Spleen (tissue), 11 donors: ENCODE measurements around the gene CHD9NB. TPM values are rescaled to one million over a fixed set of nuclear protein-coding genes. Genes with fewer than 3 reads are reported as not detected.

ENCODE experiments used
- DNase-seq: peaks from one replicate; pipeline ENCODE4 v3.0.0-alpha.2; 2020
- H3K27ac ChIP-seq, 8 donors: fragments of 200-600 bp; sonication (generic) in 7 of 8; 1 replicate in 4 of 8; 2 replicates in 4 of 8; pipeline versions ENCODE4 v1.5.0 to v1.8.0; 2016 to 2021; ENCODE audit warnings: inconsistent platforms in 4 of 8, mild to moderate bottlenecking in 4 of 8, moderate library complexity in 1 of 8
- H3K27me3 ChIP-seq, 7 donors: fragments of 200-600 bp; sonication (generic) in 6 of 7; replicated peaks in 1 of 7; 1 replicate in 4 of 7; 2 replicates in 3 of 7; pipeline versions ENCODE4 v1.5.0 to v1.8.0; 2016 to 2021; ENCODE audit warnings: inconsistent platforms in 3 of 7, mild to moderate bottlenecking in 1 of 7
- H3K36me3 ChIP-seq, 6 donors: fragments of 200-600 bp; sonication (generic) in 5 of 6; 1 replicate in 4 of 6; 2 replicates in 2 of 6; pipeline versions ENCODE4 v1.5.0 to v1.8.0; 2016 to 2021; ENCODE audit warnings: inconsistent platforms in 2 of 6
- H3K4me1 ChIP-seq, 6 donors: fragments of 200-600 bp; sonication (generic) in 5 of 6; 1 replicate in 3 of 6; 2 replicates in 3 of 6; pipeline versions ENCODE4 v1.5.0 to v1.8.0; 2016 to 2021; ENCODE audit warnings: inconsistent platforms in 3 of 6
- H3K4me3 ChIP-seq, 8 donors: fragments of 200-600 bp; sonication (generic) in 7 of 8; 1 replicate in 4 of 8; 2 replicates in 4 of 8; pipeline versions ENCODE4 v1.5.0 to v1.8.0; 2016 to 2021; ENCODE audit warnings: inconsistent platforms in 4 of 8, mild to moderate bottlenecking in 4 of 8, moderate library complexity in 2 of 8
- H3K9me3 ChIP-seq, 8 donors: fragments of 200-600 bp; sonication (generic) in 7 of 8; 1 replicate in 4 of 8; 2 replicates in 4 of 8; pipeline versions ENCODE4 v1.5.0 to v1.8.0; 2016 to 2021; ENCODE audit warnings: inconsistent platforms in 4 of 8
- CTCF ChIP-seq, 11 experiments: fragments of 200-600 bp in 7 of 11; fragments of 450-650 bp in 4 of 11; sonication (generic) in 4 of 11; IDR thresholded peaks in 8 of 11; conservative IDR thresholded peaks in 3 of 11; 1 replicate in 7 of 11; 2 replicates in 4 of 11; pipeline versions ENCODE4 v1.4.0 to v1.8.0; 2016 to 2021; ENCODE audit warnings: antibody characterized with exemption in 11 of 11, inconsistent platforms in 4 of 11, mild to moderate bottlenecking in 1 of 11
- POLR2A ChIP-seq, 3 donors: fragments of 450-650 bp; IDR thresholded peaks; one replicate each; pipeline ENCODE4 v1.5.1; 2017; ENCODE audit warnings: antibody characterized with exemption in 3 of 3, mild to moderate bottlenecking in 1 of 3
- POLR2AphosphoS5 ChIP-seq, 3 donors: sonication (generic); formaldehyde crosslinking; IDR thresholded peaks; one replicate each; pipeline ENCODE4 v1.5.1; 2017; ENCODE audit warnings: antibody characterized with exemption in 3 of 3
- WGBS, 5 donors: extraction: QIAGEN DNeasy Blood & Tissue Kit in 3 of 5; methylation state at CpG; one replicate each; pipeline versions ENCODE4 v1.1.5 to v1.1.7; 2013 to 2018; 5-methylcytosine and 5-hydroxymethylcytosine counted together
- intact Hi-C: fragments of 100-400 bp; cut with DNase I; formaldehyde crosslinking; loops from one replicate; pipeline ENCODE4 v1.15.0; 2023; ENCODE audit warnings: low total_unique reads
- polyA plus RNA-seq, 3 donors: library from polyadenylated mRNA; stranded (reverse); fragments of 200-250 nt; gene quantifications; one replicate each; pipeline ENCODE4 v1.2.1, GENCODE V29; 2013
- total RNA-seq, 7 donors: library from RNA; depleted of rRNA in 3 of 7; stranded (reverse); fragments of >200 nt in 3 of 7; fragmentation: NEBNext Ultra II Directional in 4 of 7; extraction: Animal tissue kit (Norgen Biotek cat#: 25700) in 4 of 7; gene quantifications; one replicate each; pipeline versions ENCODE4 v1.1.0 to v1.2.1, GENCODE V29; 2016 to 2021
- donor health status: healthy with polysubstance abuse.
- donor health status: DM: no; HTN: no; CAD: no; lungs with moderate emphysema.
- donor health status: DM: no; HTN: no; CAD: no.
- donor health status: Bipolar disorder and iron deficiency.
- donor health status: healthy.
- donor health status: DM: no; HTN: no; CAD: no.
- donor health status: DM: yes; HTN: yes; CAD: no.

The CHD9NB gene
- total and polyA plus RNA-seq, 10 donors, result 0.10 to 0.27 TPM; not detected in 8

DNA sequence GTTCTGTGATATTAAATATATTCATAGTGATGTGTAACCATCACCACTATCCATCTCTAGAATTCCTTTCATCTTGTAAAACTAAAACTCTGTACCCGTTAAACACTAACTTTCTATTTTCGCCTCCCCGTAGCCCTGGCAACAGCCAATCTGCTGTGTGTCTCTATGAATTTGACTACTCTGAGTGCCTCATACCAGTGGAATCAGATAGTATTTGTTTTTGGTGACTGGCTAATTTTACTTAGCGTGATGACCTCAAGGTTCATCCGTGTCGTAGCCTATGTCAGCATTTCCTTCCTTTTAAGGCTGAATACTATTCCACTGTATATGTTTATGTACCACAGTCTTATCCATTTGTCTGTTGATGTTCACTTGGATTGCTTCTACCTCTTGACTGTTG is 20.3 kb upstream of the CHD9NB start:
- 70 to 88% (median 79%) methylated on average over 6 of the region's 6 CpGs for WGBS, 5 donors
- peaks cover 0 to 7% (median 0%) of the 10 kb centered on the region in 6 donors for H3K36me3 ChIP-seq
- H3K4me3 ChIP-seq, result no peak overlapping the region
- no peaks in the 10 kb centered on the region for H3K27me3 ChIP-seq
- no peak for DNase-seq
- H3K4me1 ChIP-seq, result peaks cover 11 to 71% (median 46%) of the 10 kb centered on the region in 6 donors
- peaks cover 0 to 11% (median 0%) of the 10 kb centered on the region in 8 donors for H3K9me3 ChIP-seq
- TF ChIP-seq POLR2A (IDR thresholded peaks at IDR 0.05) (no peak), POLR2AphosphoS5 (IDR thresholded peaks at IDR 0.05) (no peak), CTCF (IDR thresholded peaks at IDR 0.05 in 8 of 11, conservative IDR thresholded peaks at IDR 0.05 in 3 of 11) (no peak)
- intact Hi-C loops, result no loop called here
- H3K27ac ChIP-seq, result peak overlapping the region in 2 of 8 donors; percentile 61 to 64

- intact Hi-C loops, result no loop called here
- peak overlapping the region in 2 of 8 donors; percentile 20 to 23 for H3K4me3 ChIP-seq
- DNase-seq, result no peak
- 12 to 16% (median 13%) methylated on average over 6 of the region's 6 CpGs for WGBS, 5 donors
- H3K36me3 ChIP-seq, result peaks cover 0 to 7% (median 0%) of the 10 kb centered on the region in 6 donors
- TF ChIP-seq POLR2A (IDR thresholded peaks at IDR 0.05) (no peak), POLR2AphosphoS5 (IDR thresholded peaks at IDR 0.05) (peak in 2 of 3 donors; percentile 27 to 57)
- H3K4me1 ChIP-seq, result peaks cover 17 to 80% (median 56%) of the 10 kb centered on the region in 6 donors
- peaks cover 0 to 11% (median 0%) of the 10 kb centered on the region in 8 donors for H3K9me3 ChIP-seq
- H3K27me3 ChIP-seq, result no peaks in the 10 kb centered on the region
- H3K27ac ChIP-seq, result peak overlapping the region in 7 of 8 donors; percentile 22 to 75 (median 61)
Measured at GRCh38 chr16:53071748-53072301, 19.1 kb upstream of the CHD9NB start.

GRCh38 chr16:53069772-53070171 is 17.1 kb upstream of the CHD9NB start:
- Histone ChIP-seq H3K36me3 (peaks cover 0 to 7% (median 0%) of the 10 kb centered on the region in 6 donors), H3K27me3 (no peaks in the 10 kb centered on the region), H3K4me3 (no peak overlapping the region), H3K4me1 (peaks cover 19 to 89% (median 74%) of the 10 kb centered on the region in 6 donors), H3K9me3 (peaks cover 0 to 10% (median 0%) of the 10 kb centered on the region in 8 donors), H3K27ac (peak overlapping the region in 1 of 8 donors; percentile 78)
- intact Hi-C loops, result no loop called here
- no peak for DNase-seq
- 70 to 76% (median 74%) methylated on average over 2 of the region's 2 CpGs for WGBS, 5 donors
- TF ChIP-seq POLR2A (IDR thresholded peaks at IDR 0.05), result no peak
- TF ChIP-seq CTCF (IDR thresholded peaks at IDR 0.05 in 8 of 11, conservative IDR thresholded peaks at IDR 0.05 in 3 of 11), result no peak
- TF ChIP-seq POLR2AphosphoS5 (IDR thresholded peaks at IDR 0.05), result no peak

DNA sequence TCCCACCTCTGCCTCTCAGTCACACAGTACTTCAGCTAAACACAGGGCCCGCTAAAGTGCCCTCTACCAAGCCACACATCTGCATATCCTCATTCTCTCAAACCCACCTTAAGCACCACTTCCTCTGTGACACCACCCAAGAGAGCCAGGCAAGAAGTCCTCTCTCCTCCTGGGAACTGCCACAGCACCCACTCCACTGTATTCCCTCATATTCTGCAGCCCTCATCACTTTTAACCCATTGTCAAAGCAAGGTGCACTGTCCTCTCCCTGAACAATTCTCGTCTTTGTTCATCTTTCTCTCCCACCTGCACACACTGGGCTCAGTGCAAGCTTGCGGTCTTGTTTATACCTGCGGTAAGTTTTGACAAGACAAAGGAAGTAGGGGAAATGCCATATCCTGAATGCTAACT is 15.7 kb upstream of the CHD9NB start:
- intact Hi-C loops, result no loop called here
- no peaks in the 10 kb centered on the region for H3K36me3 ChIP-seq
- no peaks in the 10 kb centered on the region for H3K27me3 ChIP-seq
- H3K4me3 ChIP-seq, result peak overlapping the region in 2 of 8 donors; percentile 0 to 52
- peaks cover 29 to 100% (median 86%) of the 10 kb centered on the region in 6 donors for H3K4me1 ChIP-seq
- no peaks in the 10 kb centered on the region for H3K9me3 ChIP-seq
- TF ChIP-seq CTCF (IDR thresholded peaks at IDR 0.05 in 8 of 11, conservative IDR thresholded peaks at IDR 0.05 in 3 of 11) (no peak), POLR2AphosphoS5 (IDR thresholded peaks at IDR 0.05) (peak in 1 of 3 donors; percentile 19)
- peak overlapping the region in 6 of 8 donors; percentile 47 to 78 (median 58) for H3K27ac ChIP-seq
- WGBS, 5 donors, result 45 to 65% (median 62%) methylated on average over 4 of the region's 4 CpGs
- no peak for DNase-seq
